Chondrocyte (in vitro differentiated cells): ENCODE measurements around the gene CACNA1C. TPM values are rescaled to one million over a fixed set of nuclear protein-coding genes. Genes with fewer than 3 reads are reported as not detected.

ENCODE experiments used
- DNase-seq: peaks from one replicate; pipeline ENCODE4 v3.0.0; 2021; ENCODE audit warnings: mixed read lengths, low spot score
- H3K27ac Mint-ChIP-seq: one replicate; pipeline ENCODE4 v1.8.0; 2021; ENCODE audit warnings: mild to moderate bottlenecking, moderate library complexity, mixed read lengths; ENCODE audit not compliant: unreplicated experiment
- H3K27me3 Mint-ChIP-seq: 2 replicates; pipeline ENCODE4 v1.8.0; 2021; ENCODE audit warnings: low read depth, mixed read lengths
- H3K36me3 Mint-ChIP-seq: 2 replicates; pipeline ENCODE4 v1.8.0; 2021; ENCODE audit warnings: low read depth, mixed read lengths
- H3K4me1 Mint-ChIP-seq: 2 replicates; pipeline ENCODE4 v1.8.0; 2021; ENCODE audit warnings: low read depth, mild to moderate bottlenecking, mixed read lengths
- H3K4me3 Mint-ChIP-seq: one replicate; pipeline ENCODE4 v1.8.0; 2021; ENCODE audit warnings: mild to moderate bottlenecking, moderate library complexity, mixed read lengths; ENCODE audit not compliant: unreplicated experiment
- H3K9me3 Mint-ChIP-seq: 2 replicates; pipeline ENCODE4 v1.8.0; 2021; ENCODE audit warnings: low read depth, mixed read lengths
- total RNA-seq: library from RNA; stranded (reverse); gene quantifications from 3 replicates; pipeline ENCODE4 v1.2.1, GENCODE V29; 2021
- TF ChIP-seq, protein P1 (sequence below): fragments of 200-600 bp; sonication (generic); IDR thresholded peaks from 2 replicates; pipeline ENCODE4 v1.5.0; 2021; ENCODE audit warnings: antibody characterized with exemption, mild to moderate bottlenecking, moderate library complexity

CACNA1C gene
- total RNA-seq, 1 donor from 2014 or later, result 27.0 TPM

DNA sequence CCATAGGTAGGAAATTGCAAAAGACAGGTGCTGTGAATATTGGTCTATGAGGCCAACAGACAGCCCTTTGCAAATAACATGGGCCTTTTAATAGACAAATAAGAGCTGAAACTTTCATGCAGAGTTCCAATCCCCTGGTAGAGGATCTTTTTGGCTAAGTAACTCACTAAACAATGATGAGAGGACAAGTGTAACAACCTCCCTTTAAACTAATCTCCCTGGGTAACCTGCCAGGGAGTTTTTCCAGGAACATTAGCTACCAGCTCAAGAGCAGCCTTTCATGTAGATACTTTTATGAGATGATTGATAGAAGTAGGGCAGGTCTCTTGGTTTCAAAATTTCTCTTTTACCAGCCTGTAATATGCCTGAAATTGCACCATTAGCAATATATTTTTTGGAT, 13.8 kb upstream of the CACNA1C start:
- Mint-ChIP-seq H3K4me1 (peaks cover 9% of the 10 kb centered on the region), H3K9me3 (no peaks in the 10 kb centered on the region), H3K4me3 (no peak overlapping the region), H3K27me3 (peaks cover 42% of the 10 kb centered on the region), H3K36me3 (no peaks in the 10 kb centered on the region), H3K27ac (no peak overlapping the region)
- no peak for DNase-seq
- TF ChIP-seq, protein P1, sequence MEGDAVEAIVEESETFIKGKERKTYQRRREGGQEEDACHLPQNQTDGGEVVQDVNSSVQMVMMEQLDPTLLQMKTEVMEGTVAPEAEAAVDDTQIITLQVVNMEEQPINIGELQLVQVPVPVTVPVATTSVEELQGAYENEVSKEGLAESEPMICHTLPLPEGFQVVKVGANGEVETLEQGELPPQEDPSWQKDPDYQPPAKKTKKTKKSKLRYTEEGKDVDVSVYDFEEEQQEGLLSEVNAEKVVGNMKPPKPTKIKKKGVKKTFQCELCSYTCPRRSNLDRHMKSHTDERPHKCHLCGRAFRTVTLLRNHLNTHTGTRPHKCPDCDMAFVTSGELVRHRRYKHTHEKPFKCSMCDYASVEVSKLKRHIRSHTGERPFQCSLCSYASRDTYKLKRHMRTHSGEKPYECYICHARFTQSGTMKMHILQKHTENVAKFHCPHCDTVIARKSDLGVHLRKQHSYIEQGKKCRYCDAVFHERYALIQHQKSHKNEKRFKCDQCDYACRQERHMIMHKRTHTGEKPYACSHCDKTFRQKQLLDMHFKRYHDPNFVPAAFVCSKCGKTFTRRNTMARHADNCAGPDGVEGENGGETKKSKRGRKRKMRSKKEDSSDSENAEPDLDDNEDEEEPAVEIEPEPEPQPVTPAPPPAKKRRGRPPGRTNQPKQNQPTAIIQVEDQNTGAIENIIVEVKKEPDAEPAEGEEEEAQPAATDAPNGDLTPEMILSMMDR, result no peak

DNA sequence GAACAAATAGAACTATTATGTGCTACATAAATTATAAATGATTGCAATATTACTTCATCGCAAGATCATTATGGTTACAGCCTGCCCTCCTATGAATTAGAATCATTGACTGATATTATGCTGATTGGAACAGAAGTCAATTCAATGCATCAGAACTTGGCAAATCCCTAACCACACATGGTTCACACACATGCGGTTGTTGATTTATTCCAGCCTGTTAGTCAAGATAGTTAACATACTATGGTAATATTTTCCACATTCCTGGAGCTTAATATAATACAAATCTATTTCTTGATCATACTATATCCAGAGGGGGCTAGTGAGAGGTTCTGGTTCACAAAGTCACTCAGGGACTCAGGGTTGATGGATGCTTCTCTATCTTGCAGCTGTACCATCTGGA, 9.7 kb upstream of the CACNA1C start:
- Mint-ChIP-seq H3K4me3 (no peak overlapping the region), H3K36me3 (no peaks in the 10 kb centered on the region), H3K27ac (no peak overlapping the region), H3K9me3 (peaks cover 4% of the 10 kb centered on the region), H3K27me3 (peaks cover 28% of the 10 kb centered on the region), H3K4me1 (no peaks in the 10 kb centered on the region)
- TF ChIP-seq, protein P1, result no peak
- DNase-seq, result no peak

DNA sequence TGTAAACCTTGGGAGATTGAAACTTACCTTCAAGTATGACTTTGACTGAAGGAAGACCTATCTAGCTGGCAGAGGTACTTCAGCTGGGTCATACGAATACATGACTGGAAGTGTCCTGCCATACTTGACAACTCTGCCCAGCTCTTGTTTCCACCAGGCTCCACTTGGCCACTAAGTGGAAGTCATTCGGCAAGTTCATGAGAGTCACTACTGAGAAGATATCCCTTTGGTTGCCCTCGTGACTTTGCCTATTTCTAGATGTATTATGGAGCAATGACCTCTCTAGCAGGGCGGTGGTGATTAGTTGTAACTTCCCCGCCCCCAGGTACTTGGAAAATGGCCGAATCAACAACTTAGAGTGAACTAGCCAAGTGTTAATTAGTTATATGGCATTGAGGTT, 8.6 kb upstream of the CACNA1C start:
- Mint-ChIP-seq H3K36me3 (no peaks in the 10 kb centered on the region), H3K27ac (no peak overlapping the region), H3K9me3 (peaks cover 4% of the 10 kb centered on the region), H3K4me3 (no peak overlapping the region), H3K27me3 (peaks cover 31% of the 10 kb centered on the region), H3K4me1 (no peaks in the 10 kb centered on the region)
- DNase-seq, result no peak
- TF ChIP-seq, protein P1, result no peak

DNA sequence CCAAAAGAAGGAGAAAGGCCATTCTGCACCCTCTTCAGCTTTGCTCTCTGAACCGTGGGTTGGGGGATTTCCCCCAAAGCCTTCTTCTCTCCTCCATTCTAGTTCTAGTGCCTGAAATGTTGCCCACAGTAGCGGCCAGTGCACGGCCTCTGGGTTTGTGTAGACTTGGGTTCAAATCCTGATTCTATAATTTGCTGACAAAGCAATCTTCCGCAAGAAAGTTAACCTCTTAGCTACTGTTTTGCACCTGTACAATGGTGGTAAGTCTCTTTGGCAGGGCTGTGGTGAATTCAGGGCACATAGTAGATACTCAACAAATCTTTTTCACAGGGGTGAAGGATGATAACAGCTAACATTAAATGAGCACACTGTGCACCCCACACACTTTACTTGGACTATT, 5.8 kb upstream of the CACNA1C start:
- Mint-ChIP-seq H3K4me1 (peaks cover 6% of the 10 kb centered on the region), H3K27me3 (peaks cover 18% of the 10 kb centered on the region), H3K27ac (no peak overlapping the region), H3K9me3 (peaks cover 4% of the 10 kb centered on the region), H3K36me3 (no peaks in the 10 kb centered on the region), H3K4me3 (no peak overlapping the region)
- TF ChIP-seq, protein P1, result no peak
- DNase-seq, result no peak

DNA sequence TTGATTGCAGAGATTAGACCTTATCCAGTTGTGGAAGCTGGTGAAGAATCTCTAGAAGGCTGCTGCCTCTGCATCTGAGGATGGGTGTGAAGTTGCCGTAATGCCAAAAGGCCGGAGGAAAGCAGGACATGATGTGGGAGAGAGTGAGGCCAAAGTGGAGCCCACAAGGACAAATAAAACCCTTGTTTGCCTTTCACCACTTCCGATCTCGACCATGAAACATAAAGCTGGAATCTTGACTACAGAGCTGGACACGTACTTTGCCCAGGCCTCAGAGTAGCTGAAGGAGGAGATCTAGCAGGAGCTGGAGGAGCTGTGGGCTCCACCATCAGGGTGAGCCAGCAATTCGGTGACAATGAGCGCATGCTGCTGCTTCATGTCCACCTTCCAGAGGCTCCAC, 5.0 kb upstream of the CACNA1C start:
- Mint-ChIP-seq H3K9me3 (peaks cover 4% of the 10 kb centered on the region), H3K27me3 (peaks cover 14% of the 10 kb centered on the region), H3K36me3 (no peaks in the 10 kb centered on the region), H3K4me3 (no peak overlapping the region), H3K4me1 (peaks cover 9% of the 10 kb centered on the region), H3K27ac (no peak overlapping the region)
- TF ChIP-seq, protein P1, result no peak
- DNase-seq, result no peak
